ENCODE results near the gene PPP1R11. TPM values are rescaled to one million over a fixed set of nuclear protein-coding genes. Genes with fewer than 3 reads are reported as not detected.

PPP1R11 gene
- total and polyA plus RNA-seq, 2 of the 13 experiments (the other 11 are each of a cell fraction or from before 2014, with no cell fraction given): 32.1 to 58.9 TPM

- peak; percentile 54; the same call in 1 of the 2 replicates for TF ChIP-seq SNAI1 (CRISPR knock-in tag; IDR thresholded peaks at IDR 0.05; ENCODE audit: borderline replicate concordance)
- 0 out of 2 replicates have a peak, but pooled peaks have one; percentile 0 for TF ChIP-seq ZNF235 (CRISPR knock-in tag; IDR thresholded peaks at IDR 0.05; ENCODE audit: borderline replicate concordance)
- TF ChIP-seq HNRNPH1 (optimal IDR thresholded peaks at IDR 0.05; ENCODE audit: low read depth, low read length): no peak
- peak; percentile 39; the same call in 1 of the 2 replicates for TF ChIP-seq ZNF691 (CRISPR knock-in tag; IDR thresholded peaks at IDR 0.05; ENCODE audit: borderline replicate concordance, low read depth)
- peak; percentile 96 for TF ChIP-seq IKZF5 (CRISPR knock-in tag; IDR thresholded peaks at IDR 0.05)
- TF ChIP-seq ZNF260 (CRISPR knock-in tag; IDR thresholded peaks at IDR 0.05; ENCODE audit: borderline replicate concordance, low read depth): no peak
- no peak for TF ChIP-seq ZNF550 (CRISPR knock-in tag; IDR thresholded peaks at IDR 0.05; ENCODE audit: borderline replicate concordance)
- peak; percentile 72; the same call in 1 of the 2 replicates for TF ChIP-seq HNRNPL (IDR thresholded peaks at IDR 0.05; ENCODE audit: low read depth, low read length)
- no peak for TF ChIP-seq HNF4G (IDR thresholded peaks at IDR 0.05; ENCODE audit: borderline replicate concordance, low read depth, low read length)
- peak; percentile 57; the same call in 1 of the 2 replicates for TF ChIP-seq HNF4G (CRISPR knock-in tag; IDR thresholded peaks at IDR 0.05; ENCODE audit: borderline replicate concordance, low read depth)
- no peak for TF ChIP-seq SP140L (CRISPR knock-in tag; IDR thresholded peaks at IDR 0.05; ENCODE audit: borderline replicate concordance)
- peak; percentile 80; the same call in 1 of the 2 replicates for TF ChIP-seq TFAP4 (IDR thresholded peaks at IDR 0.05; ENCODE audit: borderline replicate concordance, low read depth)
- TF ChIP-seq MAF1 (CRISPR knock-in tag; IDR thresholded peaks at IDR 0.05; ENCODE audit: borderline replicate concordance): no peak
- no peak for TF ChIP-seq NPAS2 (CRISPR knock-in tag; IDR thresholded peaks at IDR 0.05; ENCODE audit: borderline replicate concordance)
- TF ChIP-seq LCORL (IDR thresholded peaks at IDR 0.05): peak; percentile 76; the same call in 1 of the 2 replicates
- peak; percentile 68; the same call in 1 of the 2 replicates for TF ChIP-seq LCORL (CRISPR knock-in tag; IDR thresholded peaks at IDR 0.05)
- TF ChIP-seq ZSCAN30 (CRISPR knock-in tag; IDR thresholded peaks at IDR 0.05): no peak; the same call in 1 of the 2 replicates
- TF ChIP-seq PRMT3 (CRISPR knock-in tag; IDR thresholded peaks at IDR 0.05; ENCODE audit: borderline replicate concordance, low read depth): no peak
- no peak for TF ChIP-seq ZNF597 (CRISPR knock-in tag; IDR thresholded peaks at IDR 0.05)
- TF ChIP-seq HDAC6 (IDR thresholded peaks at IDR 0.05; ENCODE audit: low read depth, low read length): no peak
- peak; percentile 75; the same call in 1 of the 2 replicates for TF ChIP-seq ZKSCAN8 (CRISPR knock-in tag; IDR thresholded peaks at IDR 0.05; ENCODE audit: borderline replicate concordance)
- no peak for TF ChIP-seq ZNF296 (CRISPR knock-in tag; conservative IDR thresholded peaks at IDR 0.05)
- TF ChIP-seq CCAR2 (optimal IDR thresholded peaks at IDR 0.05; ENCODE audit: low read depth, low read length): peak; percentile 76
- no peak for TF ChIP-seq ZNF230 (CRISPR knock-in tag; IDR thresholded peaks at IDR 0.05)
Measured at GRCh38 chr6:30066577-30067459, at the start of gene PPP1R11 (continued).
